IMR-90 (cell line): ENCODE data around the gene CETP.

Source experiments
- POLR2A ChIP-seq: IDR thresholded peaks from 2 replicates; pipeline ENCODE4 v1.6.1; 2012; ENCODE audit warnings: mild to moderate bottlenecking, low read depth, low read length
- RAD21 ChIP-seq: IDR thresholded peaks from 2 replicates; pipeline ENCODE4 v1.6.1; 2012; ENCODE audit warnings: low read length, improper control_type of control experiment
- TF ChIP-seq, protein P1 (sequence below): conservative IDR thresholded peaks from 2 replicates; pipeline ENCODE4 v1.5.1; 2012; ENCODE audit warnings: mild to moderate bottlenecking, low read depth, low read length, improper control_type of control experiment

DNA sequence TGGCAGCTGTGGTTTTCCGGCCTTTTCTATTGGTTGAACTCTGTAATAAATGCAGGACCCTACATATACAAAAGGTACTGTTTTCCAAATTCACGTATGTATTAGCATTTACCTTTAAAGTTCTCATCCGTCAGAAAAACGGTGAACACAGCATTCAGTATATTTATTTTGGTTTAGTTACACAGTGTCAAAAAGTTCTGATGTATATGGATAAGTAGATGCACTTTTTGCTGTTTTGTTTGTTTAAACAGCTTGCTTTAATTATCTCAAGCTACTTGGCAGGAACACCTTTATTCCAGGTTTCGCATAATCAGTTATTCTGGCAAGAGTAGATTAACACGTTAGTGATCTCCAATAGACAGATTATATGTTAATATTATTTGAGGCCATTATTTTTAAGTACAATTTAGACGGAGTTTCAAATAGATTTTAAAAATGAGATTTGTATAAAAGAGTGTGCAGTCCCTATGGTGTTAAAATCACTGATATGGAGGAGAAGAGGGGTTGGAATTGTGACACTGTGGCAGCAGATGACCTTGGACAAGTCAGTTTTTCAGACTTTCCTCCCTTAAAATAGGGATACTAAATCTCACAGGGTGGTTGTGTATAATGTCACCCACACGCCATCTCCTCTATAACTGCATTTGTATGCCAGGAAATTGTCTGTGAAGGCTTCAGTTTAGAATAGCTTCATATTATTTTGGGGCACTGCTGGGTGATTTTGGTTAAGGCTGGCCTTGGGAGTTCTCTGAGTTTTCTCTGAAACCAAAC lies 27.7 kb upstream of the CETP start:
- TF ChIP-seq, protein P1, sequence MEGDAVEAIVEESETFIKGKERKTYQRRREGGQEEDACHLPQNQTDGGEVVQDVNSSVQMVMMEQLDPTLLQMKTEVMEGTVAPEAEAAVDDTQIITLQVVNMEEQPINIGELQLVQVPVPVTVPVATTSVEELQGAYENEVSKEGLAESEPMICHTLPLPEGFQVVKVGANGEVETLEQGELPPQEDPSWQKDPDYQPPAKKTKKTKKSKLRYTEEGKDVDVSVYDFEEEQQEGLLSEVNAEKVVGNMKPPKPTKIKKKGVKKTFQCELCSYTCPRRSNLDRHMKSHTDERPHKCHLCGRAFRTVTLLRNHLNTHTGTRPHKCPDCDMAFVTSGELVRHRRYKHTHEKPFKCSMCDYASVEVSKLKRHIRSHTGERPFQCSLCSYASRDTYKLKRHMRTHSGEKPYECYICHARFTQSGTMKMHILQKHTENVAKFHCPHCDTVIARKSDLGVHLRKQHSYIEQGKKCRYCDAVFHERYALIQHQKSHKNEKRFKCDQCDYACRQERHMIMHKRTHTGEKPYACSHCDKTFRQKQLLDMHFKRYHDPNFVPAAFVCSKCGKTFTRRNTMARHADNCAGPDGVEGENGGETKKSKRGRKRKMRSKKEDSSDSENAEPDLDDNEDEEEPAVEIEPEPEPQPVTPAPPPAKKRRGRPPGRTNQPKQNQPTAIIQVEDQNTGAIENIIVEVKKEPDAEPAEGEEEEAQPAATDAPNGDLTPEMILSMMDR, result no peak
- TF ChIP-seq POLR2A (no peak), RAD21 (no peak)
